H1 (cell line): Measurements from ENCODE around the gene RGPD3.
"Not testable (repeated sequence)": the region's sequence is repeated elsewhere in the genome, so short reads cannot be mapped to it uniquely, and the experiment has no call there.

Source experiments
- CEBPB ChIP-seq: IDR thresholded peaks from 2 replicates; pipeline ENCODE4 v1.6.1; 2012; ENCODE audit warnings: low read depth, low read length
- CTCF ChIP-seq, 3 experiments: IDR thresholded peaks; 1 replicate in 2 of 3; 2 replicates in 1 of 3; pipeline versions ENCODE4 v1.5.1 to v1.6.1; 2011; ENCODE audit warnings: low read length in 3 of 3, mild to moderate bottlenecking in 3 of 3, inconsistent platforms in 2 of 3, low read depth in 1 of 3, moderate library complexity in 1 of 3; ENCODE audit not compliant: insufficient read depth in 1 of 3; ENCODE audit errors: control extremely low read depth in 1 of 3
- EZH2 ChIP-seq: fragments of 200-600 bp; sonication (generic); IDR thresholded peaks from 2 replicates; pipeline ENCODE4 v1.7.1; 2012; ENCODE audit warnings: low read depth, mild to moderate bottlenecking, moderate library complexity, low read length, inconsistent platforms; ENCODE audit not compliant: severe bottlenecking
- HDAC6 ChIP-seq: IDR thresholded peaks from one replicate; pipeline ENCODE4 v1.7.1; 2012; ENCODE audit warnings: low read depth, mild to moderate bottlenecking, inconsistent platforms, low read length, moderate library complexity
- MAX ChIP-seq: IDR thresholded peaks from 2 replicates; pipeline ENCODE4 v1.6.1; 2012; ENCODE audit warnings: inconsistent platforms
- POU5F1 ChIP-seq: IDR thresholded peaks from 2 replicates; pipeline ENCODE4 v1.6.1; 2011; ENCODE audit warnings: low read depth, mild to moderate bottlenecking, low read length, moderate library complexity
- RNF2 ChIP-seq: fragments of 200-900, 300-1000 bp; sonication (generic); IDR thresholded peaks from 2 replicates; pipeline ENCODE4 v1.7.1; 2016; ENCODE audit warnings: borderline replicate concordance, low read depth, mild to moderate bottlenecking, antibody characterized with exemption, low read length; ENCODE audit not compliant: poor library complexity, severe bottlenecking; ENCODE audit errors: missing control alignments
- TCF12 ChIP-seq: IDR thresholded peaks from 2 replicates; pipeline ENCODE4 v1.6.1; 2011; ENCODE audit warnings: low read depth, mild to moderate bottlenecking, low read length
- TEAD4 ChIP-seq: IDR thresholded peaks from 2 replicates; pipeline ENCODE4 v1.6.1; 2012; ENCODE audit warnings: low read depth, low read length, inconsistent platforms, mixed read lengths
- ZNF274 ChIP-seq: IDR thresholded peaks from 2 replicates; pipeline ENCODE4 v1.7.0; 2012; ENCODE audit warnings: low read length, borderline replicate concordance; ENCODE audit errors: extremely low read depth

- not testable (repeated sequence) for TF ChIP-seq MAX; HDAC6; POU5F1; ZNF274; EZH2; RNF2; TEAD4; TCF12; CTCF (IDR thresholded peaks at IDR 0.05; ENCODE audit: control extremely low read depth in 1 of 3, insufficient read depth in 1 of 3, low read depth in 1 of 3, low read length in 3 of 3); CEBPB
Measured at GRCh38 chr2:106470658-106471057, 2.4 kb upstream of the RGPD3 start.
